ENCODE data around the gene MBD2.
"Not testable (repeated sequence)": the region's sequence is repeated elsewhere in the genome, so short reads cannot be mapped to it uniquely, and the experiment has no call there.

The MBD2 gene, protein sequence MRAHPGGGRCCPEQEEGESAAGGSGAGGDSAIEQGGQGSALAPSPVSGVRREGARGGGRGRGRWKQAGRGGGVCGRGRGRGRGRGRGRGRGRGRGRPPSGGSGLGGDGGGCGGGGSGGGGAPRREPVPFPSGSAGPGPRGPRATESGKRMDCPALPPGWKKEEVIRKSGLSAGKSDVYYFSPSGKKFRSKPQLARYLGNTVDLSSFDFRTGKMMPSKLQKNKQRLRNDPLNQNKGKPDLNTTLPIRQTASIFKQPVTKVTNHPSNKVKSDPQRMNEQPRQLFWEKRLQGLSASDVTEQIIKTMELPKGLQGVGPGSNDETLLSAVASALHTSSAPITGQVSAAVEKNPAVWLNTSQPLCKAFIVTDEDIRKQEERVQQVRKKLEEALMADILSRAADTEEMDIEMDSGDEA

DNA sequence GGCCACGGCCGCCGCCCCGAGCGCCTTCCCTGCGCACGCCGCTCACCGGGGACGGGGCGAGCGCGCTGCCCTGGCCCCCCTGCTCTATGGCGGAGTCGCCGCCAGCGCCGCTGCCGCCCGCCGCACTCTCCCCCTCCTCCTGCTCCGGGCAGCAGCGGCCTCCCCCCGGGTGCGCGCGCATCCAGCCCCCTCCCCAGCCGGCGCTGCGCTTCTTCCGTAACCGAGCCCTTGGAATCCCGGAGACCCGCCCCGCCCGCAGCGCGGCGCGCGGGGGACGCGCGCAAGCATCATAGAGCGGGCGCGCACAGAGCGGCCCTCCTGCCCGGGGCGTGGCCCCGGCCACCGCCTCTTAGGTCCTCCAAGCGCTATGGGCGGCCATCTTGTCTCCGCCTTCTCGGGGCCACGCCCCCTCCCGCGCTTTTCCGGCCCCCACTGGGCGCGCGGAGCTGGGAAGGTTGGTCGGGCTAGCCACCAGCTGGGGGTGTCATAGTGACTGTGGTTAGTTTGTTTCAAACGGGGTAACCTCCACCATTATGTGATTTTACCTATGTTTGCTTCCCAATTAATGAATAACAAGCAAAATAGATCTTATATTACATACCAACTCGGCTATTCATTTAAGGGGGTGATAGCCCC is at the start of gene MBD2:
MBD2 (minus strand) TSS at position 291 of the 636 bp plus-strand sequence; CDS start at position 181, 110 bp downstream.
- peak; percentile 96 for DNase-seq (ENCODE audit: low spot score)

DNA sequence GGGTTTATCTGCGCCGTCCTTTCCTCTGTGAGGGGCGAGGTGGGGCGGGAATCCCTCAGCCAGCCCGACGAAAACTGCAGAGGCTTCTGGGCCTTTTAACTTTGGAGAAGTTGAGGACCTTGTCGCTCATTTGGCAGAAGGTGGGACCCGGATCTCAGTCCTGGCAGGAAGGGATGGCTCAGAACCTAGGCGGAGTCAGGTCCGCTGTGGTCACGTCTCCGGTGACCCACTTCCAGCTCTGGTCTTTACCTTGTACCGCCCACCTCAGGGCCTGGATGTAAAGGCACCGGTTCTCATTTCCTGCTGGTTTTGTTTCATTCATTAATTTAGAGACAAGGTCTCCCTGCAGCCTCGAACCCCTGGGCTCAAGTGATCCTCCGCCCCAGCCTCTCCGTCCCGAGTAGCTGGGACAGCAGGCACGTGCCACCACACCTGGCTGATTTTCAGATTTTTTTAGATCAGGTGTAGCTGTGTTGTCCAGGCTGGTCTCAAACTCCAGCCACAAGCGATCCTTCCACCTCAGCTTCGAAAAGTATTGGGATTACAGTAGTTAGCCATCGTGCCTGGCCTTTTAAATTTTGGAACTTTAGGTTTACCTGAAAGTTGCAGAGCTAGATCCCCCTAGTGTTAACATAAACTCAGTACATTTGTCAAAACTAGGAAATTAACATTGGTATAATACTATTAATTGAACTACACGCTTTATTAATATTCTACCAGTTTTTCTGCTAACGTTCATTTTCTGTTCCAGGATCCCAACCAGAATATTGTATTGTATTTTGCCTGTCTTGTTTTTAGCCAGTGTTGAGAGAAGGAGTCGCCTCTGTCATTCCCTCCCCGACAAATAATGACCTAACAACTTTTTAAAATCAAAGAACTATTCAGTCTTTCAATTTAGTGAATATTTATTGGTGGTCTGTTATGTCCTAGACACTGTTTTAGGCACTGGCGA is 45.7 kb upstream of the MBD2 start:
- DNase-seq (ENCODE audit: low spot score) = peak; percentile 68

DNA sequence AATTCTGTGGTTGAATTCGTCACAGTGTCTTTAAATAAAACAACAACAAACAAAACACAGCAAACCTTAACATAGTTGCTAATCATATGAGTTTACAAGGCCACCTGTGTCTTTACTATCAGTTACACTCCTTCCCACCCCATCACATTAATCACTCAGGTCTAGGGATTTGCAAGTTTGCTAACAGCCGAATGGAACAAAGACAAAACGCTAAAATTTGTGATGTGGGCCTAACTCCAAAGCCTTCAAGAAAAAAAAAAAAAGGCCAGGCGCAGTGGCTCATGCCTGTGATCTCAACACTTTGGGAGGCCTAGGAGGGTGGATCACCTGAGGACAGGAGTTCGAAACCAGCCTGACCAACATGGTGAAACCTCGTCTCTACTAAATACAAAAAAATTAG is 44.3 kb upstream of the MBD2 start:
- no peak for DNase-seq (ENCODE audit: low spot score)

- DNase-seq (ENCODE audit: low spot score) = no peak
Observed at GRCh38 chr18:54267701-54268100, 43.2 kb upstream of the MBD2 start.

- no peak for DNase-seq (ENCODE audit: low spot score)
Observed at GRCh38 chr18:54263904-54264336, 39.5 kb upstream of the MBD2 start.

DNA sequence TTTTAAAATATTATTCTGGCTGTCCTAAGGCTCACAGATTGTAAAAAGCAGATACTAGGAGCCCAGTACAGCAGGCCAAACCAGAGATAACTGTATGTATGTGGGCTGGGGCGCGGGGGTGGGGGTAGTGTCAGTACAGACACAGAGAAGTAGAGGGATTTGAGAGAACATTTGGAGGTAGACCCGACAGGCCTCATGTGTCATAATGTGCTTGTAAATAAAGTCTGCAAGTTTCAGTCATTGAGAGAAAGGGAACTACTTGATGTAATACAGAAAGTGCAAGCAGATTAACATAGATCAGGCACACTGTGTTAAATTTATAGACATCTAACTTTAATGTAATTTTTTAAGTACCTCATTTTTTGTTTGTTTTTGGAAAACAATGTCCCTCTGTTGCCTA is 37.4 kb upstream of the MBD2 start:
- no peak for DNase-seq (ENCODE audit: low spot score)

GRCh38 chr18:54260396-54261072 is 36.1 kb upstream of the MBD2 start:
- no peak for DNase-seq (ENCODE audit: low spot score)

DNA sequence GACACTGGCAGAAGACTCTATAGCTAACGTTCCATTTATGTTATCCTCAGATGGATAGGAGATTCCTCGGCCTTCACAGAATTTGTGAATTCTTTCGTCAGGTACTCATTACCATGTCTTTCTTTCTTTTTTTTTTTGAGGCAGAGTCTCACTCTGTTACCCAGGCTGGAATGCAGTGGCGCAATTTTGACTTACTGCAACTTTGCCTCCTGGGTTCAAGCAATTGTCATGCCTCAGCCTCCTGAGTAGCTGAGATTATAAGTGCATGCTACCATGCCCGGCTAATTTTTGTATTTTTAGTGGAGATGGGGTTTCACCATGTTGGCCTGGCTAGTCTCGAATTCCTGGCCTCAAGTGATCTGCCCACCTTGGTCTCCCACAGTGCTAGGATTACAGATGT is 33.3 kb upstream of the MBD2 start:
- DNase-seq (ENCODE audit: low spot score) = not testable (repeated sequence)

- no peak for DNase-seq (ENCODE audit: low spot score)
Observed at GRCh38 chr18:54257015-54257414, 32.5 kb upstream of the MBD2 start.

GRCh38 chr18:54255141-54255540 is 30.7 kb upstream of the MBD2 start:
- DNase-seq (ENCODE audit: low spot score) = no peak

DNA sequence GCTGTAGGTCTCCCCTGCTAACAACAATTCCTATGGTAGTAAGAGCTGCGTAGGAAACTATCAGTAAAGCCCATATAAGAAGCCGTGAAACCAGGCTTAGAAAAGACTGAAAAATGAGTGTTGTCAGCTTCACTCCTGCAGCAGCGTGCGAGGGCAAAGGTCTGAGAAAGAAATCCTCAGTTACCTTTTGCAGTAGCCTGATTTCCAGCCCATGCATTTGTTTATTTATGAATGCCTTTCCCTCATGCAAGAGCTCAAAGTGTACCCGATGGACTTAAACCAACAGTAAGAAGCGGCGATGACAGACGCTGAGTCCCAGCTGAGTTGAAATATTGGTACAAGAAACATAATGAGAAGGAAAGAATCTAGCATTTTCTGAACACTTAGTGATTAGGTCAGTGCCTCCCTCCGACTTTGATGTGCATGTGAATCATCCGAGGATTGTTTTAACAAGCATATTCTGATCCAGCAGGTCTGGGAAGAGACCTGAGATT is 29.8 kb upstream of the MBD2 start:
- no peak for DNase-seq (ENCODE audit: low spot score)

- DNase-seq (ENCODE audit: low spot score) = peak; percentile 21
Observed at GRCh38 chr18:54251606-54252390, 27.3 kb upstream of the MBD2 start.

- peak; percentile 66 for DNase-seq (ENCODE audit: low spot score)
Observed at GRCh38 chr18:54250846-54251261, 26.4 kb upstream of the MBD2 start.

GRCh38 chr18:54247511-54248175 is 23.2 kb upstream of the MBD2 start:
- no peak for DNase-seq (ENCODE audit: low spot score)

DNA sequence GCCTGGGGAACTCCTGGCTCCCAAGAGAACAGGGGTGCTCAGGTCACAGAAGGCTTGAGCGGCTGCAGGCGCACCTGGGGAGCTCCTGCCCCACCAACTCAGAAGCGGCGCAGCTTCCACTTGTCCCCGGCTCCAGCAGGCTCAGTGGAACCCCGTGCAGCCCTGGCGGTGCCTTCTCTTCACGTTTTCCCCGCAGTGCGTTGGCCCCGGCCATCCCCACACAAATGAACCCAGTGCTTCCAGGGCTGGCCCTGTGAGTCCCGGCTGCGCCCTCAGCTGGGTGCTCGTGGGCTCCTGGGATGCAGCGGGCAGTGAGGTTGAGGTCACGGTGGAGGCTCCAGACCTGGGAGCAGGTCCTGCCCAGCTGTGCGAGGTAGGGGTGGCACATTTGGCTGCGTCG is 17.9 kb upstream of the MBD2 start:
- DNase-seq (ENCODE audit: low spot score) = no peak

- DNase-seq (ENCODE audit: low spot score) = no peak
Observed at GRCh38 chr18:54241483-54241882, 17.0 kb upstream of the MBD2 start.

GRCh38 chr18:54240629-54241107 is 16.2 kb upstream of the MBD2 start:
- no peak for DNase-seq (ENCODE audit: low spot score)

GRCh38 chr18:54239601-54240000 is 15.1 kb upstream of the MBD2 start:
- DNase-seq (ENCODE audit: low spot score) = no peak

- no peak for DNase-seq (ENCODE audit: low spot score)
Observed at GRCh38 chr18:54239091-54239490, 14.6 kb upstream of the MBD2 start.
